ENCODE results near the gene FREM1.

DNA sequence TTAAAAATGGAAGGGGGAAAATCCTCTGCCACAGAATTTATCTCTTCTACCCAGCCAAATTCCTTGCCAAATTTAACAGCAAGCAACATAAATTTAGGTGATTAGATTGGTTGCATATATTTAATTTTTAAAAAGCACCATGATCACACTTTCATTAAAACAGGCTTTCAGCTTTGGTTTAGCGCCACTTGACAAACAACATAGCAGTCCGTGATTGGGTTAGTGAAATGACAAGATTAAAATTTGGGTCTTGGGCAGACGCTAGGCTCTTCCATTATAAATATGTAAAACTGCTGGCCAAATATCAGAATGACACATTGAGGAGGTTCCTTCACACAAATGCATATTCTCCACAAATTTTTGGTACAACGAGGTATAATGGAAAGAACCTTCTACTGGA is 129.5 kb downstream of the FREM1 start:
- TF ChIP-seq CTCF (IDR thresholded peaks at IDR 0.05) = no peak
- no peak for TF ChIP-seq ZFX (IDR thresholded peaks at IDR 0.05; ENCODE audit: borderline replicate concordance)

Measured in 22Rv1 (cell line).